ENCODE results near the gene RFT1.

RFT1 gene

GRCh38 chr3:53130179-53131061, at the start of gene RFT1:
RFT1 (minus strand) TSS chr3:53130435; CDS start chr3:53130400, 35 bp downstream.
- peaks cover 9% of the 10 kb centered on the region for H3K36me3 Mint-ChIP-seq (ENCODE audit: low read depth)
- H3K27me3 Mint-ChIP-seq: no peaks in the 10 kb centered on the region
- DNase-seq: peak; percentile 99
- ATAC-seq: peak; percentile 96
- H3K4me1 Mint-ChIP-seq: peaks cover 25% of the 10 kb centered on the region
- peak within 1 kb of the TSS; percentile 95 for H3K4me3 Mint-ChIP-seq
- peak within 1 kb of the TSS; percentile 99 for H3K27ac Mint-ChIP-seq
- no peaks in the 10 kb centered on the region for H3K9me3 Mint-ChIP-seq

DNA sequence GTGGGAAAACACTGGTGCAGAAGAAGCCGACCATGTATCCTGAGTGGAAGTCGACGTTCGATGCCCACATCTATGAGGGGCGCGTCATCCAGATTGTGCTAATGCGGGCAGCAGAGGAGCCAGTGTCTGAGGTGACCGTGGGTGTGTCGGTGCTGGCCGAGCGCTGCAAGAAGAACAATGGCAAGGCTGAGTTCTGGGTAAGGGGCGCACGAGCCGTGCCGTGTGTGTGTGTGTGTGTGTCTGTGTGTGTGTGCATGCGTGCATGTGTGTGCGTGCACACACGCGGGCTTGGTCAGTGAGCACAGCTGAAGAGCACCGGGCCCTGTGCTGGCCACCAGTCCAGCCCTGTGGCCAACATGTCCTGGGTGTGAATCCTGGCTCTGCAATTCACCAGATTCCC, 49.3 kb upstream of the RFT1 start:
- Mint-ChIP-seq H3K27ac (no peak overlapping the region), H3K36me3 (ENCODE audit: low read depth) (peaks cover 12% of the 10 kb centered on the region), H3K4me1 (peaks cover 2% of the 10 kb centered on the region), H3K9me3 (no peaks in the 10 kb centered on the region), H3K4me3 (no peak overlapping the region), H3K27me3 (no peaks in the 10 kb centered on the region)
- ATAC-seq (no peak), DNase-seq (no peak)

DNA sequence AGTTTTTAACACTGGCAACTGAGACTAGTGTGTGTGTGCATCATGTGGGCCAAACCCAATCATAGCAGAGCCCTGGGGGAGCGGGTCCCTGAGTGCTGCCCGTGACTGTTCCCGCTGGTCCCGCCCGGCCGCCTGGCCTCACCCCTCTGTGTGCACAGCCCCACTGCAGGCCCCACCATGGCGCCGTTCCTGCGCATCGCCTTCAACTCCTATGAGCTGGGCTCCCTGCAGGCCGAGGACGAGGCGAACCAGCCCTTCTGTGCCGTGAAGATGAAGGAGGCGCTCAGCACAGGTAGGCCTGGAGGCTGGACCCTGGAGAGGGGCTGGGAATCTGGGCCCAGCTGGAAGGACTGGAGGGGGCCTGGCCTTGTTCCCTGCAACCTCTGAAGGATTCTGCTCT, 48.0 kb upstream of the RFT1 start:
- Mint-ChIP-seq H3K4me1 (peaks cover 7% of the 10 kb centered on the region), H3K27ac (no peak overlapping the region), H3K4me3 (no peak overlapping the region), H3K9me3 (no peaks in the 10 kb centered on the region), H3K36me3 (ENCODE audit: low read depth) (peaks cover 11% of the 10 kb centered on the region), H3K27me3 (no peaks in the 10 kb centered on the region)
- ATAC-seq (no peak), DNase-seq (no peak)

GRCh38 chr3:53175613-53176540, 45.6 kb upstream of the RFT1 start:
- DNase-seq (no peak), ATAC-seq (no peak)
- no peak overlapping the region for H3K27ac Mint-ChIP-seq
- no peaks in the 10 kb centered on the region for H3K27me3 Mint-ChIP-seq
- H3K4me3 Mint-ChIP-seq: no peak overlapping the region
- H3K9me3 Mint-ChIP-seq: no peaks in the 10 kb centered on the region
- peaks cover 14% of the 10 kb centered on the region for H3K4me1 Mint-ChIP-seq
- H3K36me3 Mint-ChIP-seq (ENCODE audit: low read depth): peaks cover 7% of the 10 kb centered on the region

GRCh38 chr3:53174346-53175250, 44.4 kb upstream of the RFT1 start:
- Mint-ChIP-seq H3K4me1 (peaks cover 25% of the 10 kb centered on the region), H3K36me3 (ENCODE audit: low read depth) (peaks cover 7% of the 10 kb centered on the region), H3K4me3 (no peak overlapping the region), H3K27me3 (no peaks in the 10 kb centered on the region), H3K9me3 (no peaks in the 10 kb centered on the region), H3K27ac (no peak overlapping the region)
- no peak for DNase-seq
- ATAC-seq: no peak

- DNase-seq (no peak), ATAC-seq (no peak)
- H3K9me3 Mint-ChIP-seq: no peaks in the 10 kb centered on the region
- no peaks in the 10 kb centered on the region for H3K36me3 Mint-ChIP-seq (ENCODE audit: low read depth)
- H3K4me1 Mint-ChIP-seq: peaks cover 34% of the 10 kb centered on the region
- H3K4me3 Mint-ChIP-seq: no peak overlapping the region
- H3K27ac Mint-ChIP-seq: no peak overlapping the region
- no peaks in the 10 kb centered on the region for H3K27me3 Mint-ChIP-seq
These were observed 42.9 kb upstream of the RFT1 start for GRCh38 chr3:53173107-53173506.

DNA sequence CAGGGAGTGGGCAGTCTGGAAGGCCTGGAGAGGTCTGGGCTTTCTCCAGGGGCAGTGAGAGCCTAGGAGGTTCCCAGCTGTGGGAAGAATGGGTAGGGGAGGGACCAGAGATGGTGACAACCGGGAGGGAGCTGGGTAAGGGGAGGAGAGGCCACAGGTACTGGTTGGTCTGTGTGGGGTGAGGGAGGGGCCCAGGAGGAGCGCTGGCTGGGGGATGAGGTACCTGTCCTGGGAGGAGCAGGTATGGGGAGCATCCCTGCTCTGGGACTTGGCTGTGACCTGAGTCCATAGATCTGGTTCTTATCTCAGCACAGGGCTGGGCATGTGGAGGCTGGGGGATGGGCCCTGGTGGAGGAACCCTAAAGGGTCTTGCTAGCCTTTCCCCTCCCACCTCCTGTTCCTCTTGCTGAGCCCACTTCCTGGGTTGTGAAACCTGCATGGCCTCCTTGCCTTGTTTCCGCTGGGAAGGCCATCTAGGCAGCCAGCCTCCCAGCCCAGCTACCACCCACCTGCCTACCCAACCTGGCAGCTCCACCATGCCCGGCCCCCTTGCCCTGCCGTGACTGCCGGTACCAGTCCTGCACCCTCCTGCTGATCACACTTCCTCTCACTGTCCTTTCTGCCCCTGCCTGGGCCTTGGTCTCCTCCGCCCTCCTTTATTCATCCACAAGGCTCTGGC, 41.7 kb upstream of the RFT1 start:
- H3K9me3 Mint-ChIP-seq: no peaks in the 10 kb centered on the region
- H3K4me1 Mint-ChIP-seq: peaks cover 37% of the 10 kb centered on the region
- ATAC-seq (no peak), DNase-seq (no peak)
- no peak overlapping the region for H3K27ac Mint-ChIP-seq
- no peaks in the 10 kb centered on the region for H3K27me3 Mint-ChIP-seq
- H3K4me3 Mint-ChIP-seq: no peak overlapping the region
- H3K36me3 Mint-ChIP-seq (ENCODE audit: low read depth): no peaks in the 10 kb centered on the region

GRCh38 chr3:53171064-53171418, 40.8 kb upstream of the RFT1 start:
- H3K36me3 Mint-ChIP-seq (ENCODE audit: low read depth): no peaks in the 10 kb centered on the region
- H3K9me3 Mint-ChIP-seq: no peaks in the 10 kb centered on the region
- DNase-seq (no peak), ATAC-seq (no peak)
- no peak overlapping the region for H3K4me3 Mint-ChIP-seq
- no peaks in the 10 kb centered on the region for H3K27me3 Mint-ChIP-seq
- peaks cover 41% of the 10 kb centered on the region for H3K4me1 Mint-ChIP-seq
- H3K27ac Mint-ChIP-seq: peak overlapping the region; percentile 16

GRCh38 chr3:53170325-53171063, 40.3 kb upstream of the RFT1 start:
- Mint-ChIP-seq H3K27me3 (no peaks in the 10 kb centered on the region), H3K36me3 (ENCODE audit: low read depth) (no peaks in the 10 kb centered on the region), H3K4me1 (peaks cover 41% of the 10 kb centered on the region), H3K9me3 (no peaks in the 10 kb centered on the region), H3K4me3 (no peak overlapping the region), H3K27ac (peak overlapping the region; percentile 16)
- DNase-seq (peak; percentile 41), ATAC-seq (peak; percentile 53)

DNA sequence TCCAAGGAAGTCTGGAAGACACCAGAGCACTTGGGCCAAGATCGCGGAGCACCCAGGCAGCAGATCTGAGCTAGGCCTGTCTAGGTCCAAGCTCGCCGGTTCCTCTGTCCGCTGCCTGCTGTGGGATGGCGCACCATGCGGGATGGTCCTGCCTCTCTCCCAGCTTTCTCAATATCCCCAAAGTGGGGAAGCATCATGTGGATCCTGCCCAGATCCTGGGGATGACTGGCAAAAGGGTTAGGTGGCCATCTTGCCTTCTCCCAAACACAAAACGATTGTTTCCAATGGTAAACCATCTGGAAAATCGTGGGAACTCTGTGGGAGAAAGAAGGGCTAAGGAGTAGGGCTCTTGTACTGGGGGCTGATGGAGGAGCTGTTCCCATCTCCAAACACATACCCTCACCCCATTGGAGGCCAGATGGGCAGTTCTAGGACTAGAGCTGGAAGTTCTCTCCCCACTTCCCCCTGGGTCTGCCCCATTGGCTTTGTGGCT, 39.6 kb upstream of the RFT1 start:
- H3K9me3 Mint-ChIP-seq: no peaks in the 10 kb centered on the region
- no peaks in the 10 kb centered on the region for H3K36me3 Mint-ChIP-seq (ENCODE audit: low read depth)
- no peak overlapping the region for H3K4me3 Mint-ChIP-seq
- ATAC-seq: no peak
- DNase-seq: no peak
- H3K4me1 Mint-ChIP-seq: peaks cover 41% of the 10 kb centered on the region
- H3K27ac Mint-ChIP-seq: peak overlapping the region; percentile 31
- no peaks in the 10 kb centered on the region for H3K27me3 Mint-ChIP-seq

- H3K4me1 Mint-ChIP-seq: peaks cover 41% of the 10 kb centered on the region
- no peak overlapping the region for H3K4me3 Mint-ChIP-seq
These were observed 39.0 kb upstream of the RFT1 start for GRCh38 chr3:53169045-53169831.

DNA sequence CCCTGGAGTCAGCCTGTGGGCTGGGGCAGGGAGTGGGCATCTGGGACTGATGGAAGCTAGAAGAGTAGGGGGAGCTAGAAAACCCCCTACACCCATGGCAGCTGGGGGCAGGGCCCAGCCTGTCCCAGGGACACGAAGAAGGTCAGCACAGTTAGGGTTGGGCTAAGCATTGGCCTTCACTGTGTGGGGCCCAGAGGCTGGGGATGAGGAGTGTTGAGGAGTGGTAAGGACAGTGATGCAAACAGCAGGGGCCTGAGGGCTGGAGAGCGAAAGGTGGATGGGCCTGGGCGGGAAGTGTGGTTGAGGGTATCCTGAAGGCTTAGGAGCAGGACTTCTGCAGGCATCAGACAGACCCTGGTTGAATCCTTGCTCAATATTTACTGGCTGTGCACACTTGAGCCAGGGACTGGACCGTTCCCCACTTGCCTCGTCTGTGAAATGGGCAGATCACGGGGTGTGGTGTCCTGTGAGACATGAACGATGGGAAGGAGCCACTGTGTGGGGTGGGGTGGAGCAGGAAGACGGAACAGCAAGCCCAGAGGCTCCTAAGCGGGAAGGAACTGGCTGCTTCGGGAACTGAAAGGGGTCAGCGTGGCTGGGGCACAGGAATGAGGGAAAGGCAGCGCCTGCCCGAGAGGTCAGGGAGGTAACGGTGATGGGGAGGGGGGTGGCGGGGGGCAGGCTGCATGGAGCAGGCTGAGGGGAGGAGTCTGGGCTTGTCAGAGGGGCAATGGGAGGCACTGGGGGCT, 38.1 kb upstream of the RFT1 start:
- no peak overlapping the region for H3K4me3 Mint-ChIP-seq

More at GRCh38 chr3:53169045-53169831, 39.0 kb upstream of the RFT1 start:
- Mint-ChIP-seq H3K27me3 (no peaks in the 10 kb centered on the region), H3K36me3 (ENCODE audit: low read depth) (no peaks in the 10 kb centered on the region), H3K27ac (no peak overlapping the region), H3K9me3 (no peaks in the 10 kb centered on the region)
- ATAC-seq: no peak
- DNase-seq: no peak

More for the DNA sequence above, 38.1 kb upstream of the RFT1 start:
- H3K9me3 Mint-ChIP-seq: no peaks in the 10 kb centered on the region
- H3K4me1 Mint-ChIP-seq: peaks cover 38% of the 10 kb centered on the region
- H3K27ac Mint-ChIP-seq: no peak overlapping the region
- H3K36me3 Mint-ChIP-seq (ENCODE audit: low read depth): no peaks in the 10 kb centered on the region
- DNase-seq (no peak), ATAC-seq (no peak)
- H3K27me3 Mint-ChIP-seq: no peaks in the 10 kb centered on the region

All from activated naive CD8-positive, alpha-beta T cell treated with anti-CD3 and anti-CD28 coated beads, Interleukin-2, amount 50 U/mL, for 24 hours (primary cell).